HepG2 (cell line): ENCODE results near the gene RNU7-1. TPM values are rescaled to one million over a fixed set of nuclear protein-coding genes. Genes with fewer than 3 reads are reported as not detected.

Source experiments
- CCAR2 ChIP-seq: fragments of 200-400 bp; formaldehyde crosslinking; optimal IDR thresholded peaks from 2 replicates; pipeline ENCODE3; 2018; ENCODE audit warnings: low read depth, mild to moderate bottlenecking, low read length, moderate library complexity
- DR1 ChIP-seq: sonication (generic); formaldehyde crosslinking; IDR thresholded peaks from 2 replicates; pipeline ENCODE4 v1.8.0; 2021; ENCODE audit warnings: mild to moderate bottlenecking, missing genetic modification reagents, inconsistent platforms
- ESRRA ChIP-seq: sonication (generic); formaldehyde crosslinking; IDR thresholded peaks from 2 replicates; pipeline ENCODE4 v1.5.1; 2020; ENCODE audit warnings: mild to moderate bottlenecking, low read depth, missing genetic modification reagents
- MXI1 ChIP-seq: IDR thresholded peaks from 3 replicates; pipeline ENCODE4 v1.6.1; 2012; ENCODE audit warnings: low read depth, low read length, inconsistent platforms, borderline replicate concordance
- NR2F6 ChIP-seq, 2 experiments: IDR thresholded peaks; 2 replicates each; pipeline ENCODE4 v1.6.1; 2016; ENCODE audit warnings: antibody characterized with exemption in 1 of 2, mild to moderate bottlenecking in 1 of 2
- REL ChIP-seq: sonication (generic); formaldehyde crosslinking; conservative IDR thresholded peaks from 2 replicates; pipeline ENCODE4 v1.8.0; 2022; ENCODE audit warnings: mild to moderate bottlenecking, missing genetic modification reagents, moderate library complexity
- SMAD9 ChIP-seq: sonication (generic); formaldehyde crosslinking; IDR thresholded peaks from 2 replicates; pipeline ENCODE4 v1.5.1; 2020; ENCODE audit warnings: mild to moderate bottlenecking, missing genetic modification reagents
- SRSF4 ChIP-seq: fragments of 200-400 bp; formaldehyde crosslinking; IDR thresholded peaks from one replicate; pipeline ENCODE4 v1.6.1; 2018; ENCODE audit warnings: mild to moderate bottlenecking, low read depth, low read length, moderate library complexity; ENCODE audit not compliant: poor library complexity, severe bottlenecking
- TFAP4 ChIP-seq: sonication (generic); IDR thresholded peaks from 2 replicates; pipeline ENCODE4 v1.6.1; 2016; ENCODE audit warnings: low read depth, borderline replicate concordance
- TIGD3 ChIP-seq: sonication (generic); formaldehyde crosslinking; IDR thresholded peaks from 2 replicates; pipeline ENCODE4 v1.5.1; 2020; ENCODE audit warnings: mild to moderate bottlenecking, missing genetic modification reagents, borderline replicate concordance
- ZBTB25 ChIP-seq: IDR thresholded peaks from 2 replicates; pipeline ENCODE4 v1.6.1; 2018; ENCODE audit warnings: missing genetic modification reagents
- ZNF180 ChIP-seq: sonication (generic); formaldehyde crosslinking; IDR thresholded peaks from 2 replicates; pipeline ENCODE4 v1.4.0; 2020; ENCODE audit warnings: low read depth, missing genetic modification reagents, borderline replicate concordance
- ZNF318 ChIP-seq: sonication (generic); formaldehyde crosslinking; IDR thresholded peaks from 2 replicates; pipeline ENCODE4 v1.4.0; 2020; ENCODE audit warnings: mild to moderate bottlenecking, missing genetic modification reagents
- ZNF331 ChIP-seq: sonication (generic); formaldehyde crosslinking; IDR thresholded peaks from 2 replicates; pipeline ENCODE4 v1.4.0; 2020; ENCODE audit warnings: missing genetic modification reagents
- ZNF75D ChIP-seq: sonication (generic); formaldehyde crosslinking; IDR thresholded peaks from 2 replicates; pipeline ENCODE4 v1.8.1; 2023; ENCODE audit warnings: missing genetic modification reagents, mild to moderate bottlenecking, borderline replicate concordance
- ZSCAN20 ChIP-seq: sonication (generic); formaldehyde crosslinking; IDR thresholded peaks from 2 replicates; pipeline ENCODE4 v1.4.0; 2020; ENCODE audit warnings: missing genetic modification reagents, mild to moderate bottlenecking, borderline replicate concordance
- polyA plus RNA-seq, 8 experiments: library from polyadenylated mRNA; depleted of rRNA in 3 of 8; stranded (reverse) in 7 of 8; unstranded in 1 of 8; fragments of >200 nt; fragmentation: Illumina TruSeq in 4 of 8; extraction: Trizol in 4 of 8; gene quantifications; 2 replicates each; pipeline versions ENCODE4 v1.2.1 to v1.2.3, GENCODE V29; 2011 to 2016; ENCODE audit warnings: low read depth in 4 of 8, missing spikeins in 1 of 8, mixed read lengths in 1 of 8; ENCODE audit not compliant: insufficient read depth in 1 of 8
- total RNA-seq, 5 experiments: library from RNA; depleted of rRNA; stranded (reverse); fragments of >200 nt; fragmentation: Illumina TruSeq; extraction: Trizol; gene quantifications; 2 replicates each; pipeline ENCODE4 v1.2.3, GENCODE V29; 2016; ENCODE audit warnings: low read depth in 1 of 5

Gene RNU7-1
- total and polyA plus RNA-seq, 2 of the 13 experiments (the other 11 are each of a cell fraction or from before 2014, with no cell fraction given): not detected

GRCh38 chr12:6937481-6938352 is 5.9 kb upstream of the RNU7-1 start (continued):
- TF ChIP-seq MXI1 (peak; percentile 88; the same call in 1 of the 3 replicates), ZNF75D (CRISPR knock-in tag) (no peak), CCAR2 (no peak), SRSF4 (no peak), NR2F6 (IDR thresholded peaks at IDR 0.05) (no peak), NR2F6 (CRISPR knock-in tag; IDR thresholded peaks at IDR 0.05) (peak; percentile 69), ZNF318 (CRISPR knock-in tag) (0 out of 2 replicates have a peak, but pooled peaks have one; percentile 17), ZNF331 (CRISPR knock-in tag) (peak; percentile 90), ESRRA (CRISPR knock-in tag) (no peak; the same call in 1 of the 2 replicates), SMAD9 (CRISPR knock-in tag) (0 out of 2 replicates have a peak, but pooled peaks have one; percentile 34), DR1 (peak; percentile 78), REL (peak; percentile 79; the same call in 1 of the 2 replicates), ZSCAN20 (no peak), ZBTB25 (peak; percentile 92; the same call in 1 of the 2 replicates), TFAP4 (peak; percentile 10; the same call in 1 of the 2 replicates), ZNF180 (CRISPR knock-in tag) (no peak), TIGD3 (CRISPR knock-in tag) (no peak)
